T-helper 2 cell treated with Interferon-gamma antibody and Interleukin-4, amounts not matched to agents 5 μg/mL and 100 μg/mL, for 36 hours (primary cell): ENCODE results near the gene LRTM2.
A peak's percentile ranks its signal among the peaks of the same experiment; 100 is the strongest.

Source experiments
- DNase-seq: peaks from one replicate; pipeline ENCODE4 v3.0.0; 2021; ENCODE audit warnings: low spot score
- H3K27ac Mint-ChIP-seq: one replicate; pipeline ENCODE4 v1.8.0; 2021; ENCODE audit warnings: mild to moderate bottlenecking, mixed read lengths
- H3K27me3 Mint-ChIP-seq: one replicate; pipeline ENCODE4 v1.8.0; 2021; ENCODE audit warnings: low read depth, mixed read lengths
- H3K36me3 Mint-ChIP-seq: one replicate; pipeline ENCODE4 v1.8.0; 2021; ENCODE audit warnings: low read depth, mixed read lengths
- H3K4me1 Mint-ChIP-seq: one replicate; pipeline ENCODE4 v1.8.0; 2021; ENCODE audit warnings: low read depth, mixed read lengths
- H3K4me3 Mint-ChIP-seq: one replicate; pipeline ENCODE4 v1.8.0; 2022; ENCODE audit warnings: mild to moderate bottlenecking, moderate library complexity, mixed read lengths
- H3K9me3 Mint-ChIP-seq: one replicate; pipeline ENCODE4 v1.8.0; 2021; ENCODE audit warnings: mixed read lengths

LRTM2 gene

DNA sequence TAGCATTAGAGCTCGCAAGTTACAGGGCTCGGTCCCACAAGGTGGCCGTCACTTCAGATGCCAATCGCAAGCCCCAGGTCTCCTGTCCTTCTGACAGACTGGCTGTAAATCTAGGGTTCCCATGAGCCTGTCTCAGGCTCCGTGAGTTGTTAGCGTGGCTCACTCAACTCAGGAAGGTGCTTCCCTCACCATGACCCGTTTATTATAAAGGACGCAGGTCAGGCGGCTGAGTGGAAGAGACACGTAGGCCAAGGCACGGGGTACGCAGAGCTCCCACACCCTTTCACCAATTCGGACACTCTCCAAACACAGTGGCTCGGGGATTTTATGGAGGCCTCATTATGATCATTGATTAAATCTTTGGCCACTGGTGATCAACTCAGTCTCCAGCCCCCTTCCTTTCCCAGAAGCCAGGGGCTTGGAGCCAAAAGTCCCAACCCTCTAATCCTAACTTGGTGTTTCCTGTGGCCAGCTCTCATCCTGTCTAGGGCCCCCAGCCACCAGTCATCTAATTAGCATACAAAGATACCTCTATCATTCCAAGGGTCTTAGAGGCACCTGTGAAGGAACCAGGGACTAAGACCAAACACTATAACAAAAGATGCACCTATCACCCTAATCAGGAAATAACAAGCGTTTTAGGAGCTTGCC is 25.8 kb upstream of the LRTM2 start:
- H3K27me3 Mint-ChIP-seq: no peaks in the 10 kb centered on the region
- H3K4me1 Mint-ChIP-seq: peaks cover 28% of the 10 kb centered on the region
- H3K9me3 Mint-ChIP-seq: no peaks in the 10 kb centered on the region
- H3K4me3 Mint-ChIP-seq: no peak overlapping the region
- H3K36me3 Mint-ChIP-seq: no peaks in the 10 kb centered on the region
- DNase-seq: no peak
- no peak overlapping the region for H3K27ac Mint-ChIP-seq

- peak overlapping the region; percentile 60 for H3K27ac Mint-ChIP-seq
- DNase-seq: no peak
Measured at GRCh38 chr12:1795221-1795784, 25.1 kb upstream of the LRTM2 start.

GRCh38 chr12:1795785-1796514 is 24.4 kb upstream of the LRTM2 start:
- no peaks in the 10 kb centered on the region for H3K36me3 Mint-ChIP-seq
- peak overlapping the region; percentile 91 for H3K27ac Mint-ChIP-seq
- no peaks in the 10 kb centered on the region for H3K9me3 Mint-ChIP-seq
- peak overlapping the region; percentile 88 for H3K4me3 Mint-ChIP-seq
- H3K4me1 Mint-ChIP-seq: peaks cover 19% of the 10 kb centered on the region
- no peaks in the 10 kb centered on the region for H3K27me3 Mint-ChIP-seq
- DNase-seq: peak; percentile 94

More at GRCh38 chr12:1795221-1795784, 25.1 kb upstream of the LRTM2 start:
- no peaks in the 10 kb centered on the region for H3K27me3 Mint-ChIP-seq
- no peaks in the 10 kb centered on the region for H3K9me3 Mint-ChIP-seq
- H3K4me3 Mint-ChIP-seq: peak overlapping the region; percentile 65
- no peaks in the 10 kb centered on the region for H3K36me3 Mint-ChIP-seq
- H3K4me1 Mint-ChIP-seq: peaks cover 26% of the 10 kb centered on the region

DNA sequence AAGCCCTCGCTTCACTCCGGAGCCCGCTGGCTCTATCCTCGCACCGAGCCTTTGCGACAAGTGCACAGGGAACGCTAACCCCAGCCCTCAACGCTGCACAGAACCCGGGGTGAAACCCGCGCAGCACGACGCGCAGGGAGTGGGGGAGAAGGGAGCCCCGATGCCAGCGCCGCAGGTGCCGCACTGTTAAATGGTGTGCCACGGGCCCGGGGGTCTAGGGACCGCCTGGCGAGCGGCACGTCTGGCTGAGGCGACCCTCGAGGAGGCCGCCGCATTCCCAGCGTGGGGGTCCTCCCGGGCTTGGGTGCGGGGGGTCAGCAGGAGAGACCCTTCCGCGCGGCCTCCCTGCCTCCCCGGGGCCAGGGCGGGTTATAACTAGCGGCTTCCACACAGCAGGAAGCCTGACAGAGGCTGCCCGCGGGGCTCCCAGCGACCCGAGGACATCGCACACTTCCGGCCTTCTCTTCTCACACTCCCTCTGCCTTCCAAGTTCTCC is 23.8 kb upstream of the LRTM2 start:
- Mint-ChIP-seq H3K27ac (peak overlapping the region; percentile 91), H3K27me3 (no peaks in the 10 kb centered on the region), H3K9me3 (no peaks in the 10 kb centered on the region), H3K36me3 (no peaks in the 10 kb centered on the region), H3K4me1 (peaks cover 13% of the 10 kb centered on the region), H3K4me3 (peak overlapping the region; percentile 88)
- DNase-seq: peak; percentile 46

DNA sequence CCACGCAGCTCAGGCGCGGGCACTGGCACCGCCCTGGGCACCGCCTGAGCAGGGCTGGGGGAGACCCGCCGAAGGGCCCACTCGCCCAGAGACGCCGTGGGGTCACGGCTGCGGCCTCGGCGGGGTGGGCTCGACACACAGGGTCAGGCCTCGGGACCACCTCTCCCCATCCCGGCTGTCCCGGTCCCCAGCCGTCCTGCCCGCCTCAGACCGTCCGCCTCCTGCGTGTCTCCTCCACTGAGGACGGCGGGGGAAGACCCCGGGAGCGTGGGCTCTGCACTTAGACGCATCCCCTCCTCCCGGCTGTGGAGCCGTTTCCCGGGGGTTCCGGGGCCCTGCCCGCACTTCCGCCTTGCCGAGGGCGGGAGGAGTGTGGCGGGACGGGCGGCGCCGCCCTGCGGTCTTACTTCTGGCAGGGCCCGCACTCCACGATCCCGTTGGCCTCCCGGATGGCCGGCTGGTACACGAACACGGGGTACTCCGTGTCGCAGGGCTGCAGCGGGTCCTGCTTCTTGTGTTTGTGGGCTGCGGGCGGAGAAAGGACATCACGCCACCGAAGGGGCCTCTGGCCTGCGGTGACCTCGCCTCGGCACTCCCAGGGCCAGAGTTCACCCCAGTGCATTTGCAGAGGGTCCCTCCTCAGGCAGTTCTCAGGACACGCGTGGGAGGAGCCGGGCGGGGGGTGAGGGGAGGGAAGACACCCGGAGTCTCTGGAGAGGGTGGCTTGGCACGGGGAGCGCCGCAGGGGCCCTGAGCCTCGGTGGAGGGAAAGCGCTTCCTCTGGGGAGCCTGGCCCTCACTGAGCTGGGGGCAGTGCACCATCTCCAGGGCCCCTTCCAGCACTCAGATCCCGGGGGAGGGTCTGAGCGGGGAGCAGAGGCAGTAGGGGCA is 23.1 kb upstream of the LRTM2 start:
- Mint-ChIP-seq H3K9me3 (no peaks in the 10 kb centered on the region), H3K36me3 (no peaks in the 10 kb centered on the region), H3K27me3 (no peaks in the 10 kb centered on the region), H3K4me3 (peak overlapping the region; percentile 76), H3K4me1 (peaks cover 7% of the 10 kb centered on the region), H3K27ac (peak overlapping the region; percentile 81)
- peak; percentile 47 for DNase-seq

- no peaks in the 10 kb centered on the region for H3K36me3 Mint-ChIP-seq
- no peaks in the 10 kb centered on the region for H3K9me3 Mint-ChIP-seq
- DNase-seq: no peak
- no peak overlapping the region for H3K27ac Mint-ChIP-seq
- H3K4me3 Mint-ChIP-seq: no peak overlapping the region
- H3K27me3 Mint-ChIP-seq: no peaks in the 10 kb centered on the region
- peaks cover 7% of the 10 kb centered on the region for H3K4me1 Mint-ChIP-seq
Measured at GRCh38 chr12:1797991-1798640, 22.2 kb upstream of the LRTM2 start.

GRCh38 chr12:1798641-1799020 is 21.7 kb upstream of the LRTM2 start:
- Mint-ChIP-seq H3K4me1 (peaks cover 7% of the 10 kb centered on the region), H3K4me3 (no peak overlapping the region), H3K9me3 (no peaks in the 10 kb centered on the region), H3K27me3 (no peaks in the 10 kb centered on the region), H3K27ac (no peak overlapping the region), H3K36me3 (no peaks in the 10 kb centered on the region)
- no peak for DNase-seq

- Mint-ChIP-seq H3K9me3 (peaks cover under 1% of the 10 kb centered on the region), H3K4me1 (peaks cover 7% of the 10 kb centered on the region), H3K4me3 (no peak overlapping the region), H3K36me3 (no peaks in the 10 kb centered on the region), H3K27me3 (no peaks in the 10 kb centered on the region), H3K27ac (no peak overlapping the region)
- no peak for DNase-seq
Measured at GRCh38 chr12:1799051-1799881, 21.1 kb upstream of the LRTM2 start.

DNA sequence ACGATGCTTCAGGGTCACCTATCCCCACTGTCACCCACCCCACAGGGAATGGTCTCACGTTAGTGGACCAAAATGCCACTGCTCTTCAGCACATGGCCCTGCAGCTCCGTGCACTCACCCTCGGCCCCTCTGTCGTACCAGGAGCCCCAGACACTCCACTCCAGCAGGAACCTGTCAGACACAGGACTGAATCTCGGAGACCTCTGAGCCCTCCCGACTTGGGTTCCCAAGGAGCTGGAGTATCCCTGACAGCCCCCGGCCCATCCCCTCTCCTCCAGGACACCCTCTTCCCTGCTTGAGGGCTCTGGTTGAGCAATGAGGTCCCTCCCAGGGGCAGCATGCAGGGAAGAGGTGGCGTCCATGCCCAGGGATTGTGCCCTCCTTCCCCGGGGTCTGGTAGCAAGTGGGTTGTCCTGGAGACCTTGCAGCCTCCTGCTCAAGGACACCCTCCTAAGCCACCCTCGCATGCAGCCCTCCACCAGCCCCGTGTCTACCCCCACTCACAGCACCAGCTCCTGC is 20.4 kb upstream of the LRTM2 start:
- Mint-ChIP-seq H3K9me3 (peaks cover 5% of the 10 kb centered on the region), H3K4me3 (no peak overlapping the region), H3K4me1 (peaks cover 12% of the 10 kb centered on the region), H3K27ac (no peak overlapping the region), H3K36me3 (no peaks in the 10 kb centered on the region), H3K27me3 (no peaks in the 10 kb centered on the region)
- no peak for DNase-seq

- Mint-ChIP-seq H3K27me3 (no peaks in the 10 kb centered on the region), H3K27ac (no peak overlapping the region), H3K4me1 (peaks cover 9% of the 10 kb centered on the region), H3K36me3 (no peaks in the 10 kb centered on the region), H3K9me3 (peaks cover 5% of the 10 kb centered on the region), H3K4me3 (no peak overlapping the region)
- DNase-seq: no peak
Measured at GRCh38 chr12:1800401-1801302, 19.7 kb upstream of the LRTM2 start.

DNA sequence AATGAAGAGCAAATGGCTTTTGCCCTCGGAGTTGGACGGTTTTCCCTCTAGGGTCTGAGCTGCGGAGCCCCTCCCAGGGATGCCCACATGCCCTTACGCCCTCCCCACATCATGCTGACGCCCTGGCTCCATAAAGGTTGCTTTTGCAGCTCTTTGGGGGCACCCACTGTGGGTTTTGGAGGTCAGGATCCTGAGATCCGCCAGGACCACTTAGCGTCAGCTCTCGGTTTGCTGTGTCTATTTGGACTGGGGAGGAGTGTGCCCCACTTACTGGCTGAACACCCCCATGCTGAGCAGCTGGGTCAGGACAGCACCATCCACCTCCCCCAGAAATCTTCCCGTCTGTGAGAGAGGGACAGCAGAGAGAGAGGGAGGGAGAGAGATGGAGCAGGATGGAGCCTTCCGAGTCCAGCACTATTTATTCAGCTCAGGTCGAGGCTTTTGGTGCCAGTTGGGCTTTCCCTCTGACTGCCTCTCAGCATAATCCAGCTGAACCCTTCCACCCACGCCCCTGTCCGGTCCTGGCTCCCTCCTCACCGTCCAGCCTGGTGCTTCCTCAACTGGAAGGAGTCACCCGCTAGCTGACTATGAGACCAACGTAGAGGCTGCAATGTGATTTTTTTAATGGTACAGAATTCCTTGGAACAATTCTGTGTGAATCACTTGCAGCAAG is 18.9 kb upstream of the LRTM2 start:
- peaks cover 5% of the 10 kb centered on the region for H3K4me1 Mint-ChIP-seq
- H3K4me3 Mint-ChIP-seq: no peak overlapping the region
- no peak for DNase-seq
- H3K27ac Mint-ChIP-seq: no peak overlapping the region
- no peaks in the 10 kb centered on the region for H3K36me3 Mint-ChIP-seq
- H3K9me3 Mint-ChIP-seq: peaks cover 5% of the 10 kb centered on the region
- no peaks in the 10 kb centered on the region for H3K27me3 Mint-ChIP-seq
